Thyroid gland (tissue), 4 donors: Measurements from ENCODE around the gene MEX3D. TPM values are rescaled to one million over a fixed set of nuclear protein-coding genes. Genes with fewer than 3 reads are reported as not detected.
"Not testable (repeated sequence)": the region's sequence is repeated elsewhere in the genome, so short reads cannot be mapped to it uniquely, and the experiment has no call there.

Experiments used
- DNase-seq, 2 donors: peaks; one replicate each; pipeline ENCODE4 v3.0.0-alpha.2; 2019
- H3K27ac ChIP-seq, 3 donors: fragments of 200-600 bp; sonication (generic); 1 replicate in 2 of 3; 2 replicates in 1 of 3; pipeline ENCODE4 v1.5.1; 2016 to 2019; ENCODE audit warnings: mild to moderate bottlenecking in 1 of 3, moderate library complexity in 1 of 3
- H3K27me3 ChIP-seq: fragments of 200-600 bp; sonication (generic); one replicate; pipeline ENCODE4 v1.5.1; 2019
- H3K36me3 ChIP-seq, 2 donors: fragments of 200-600 bp; sonication (generic); one replicate each; pipeline ENCODE4 v1.5.1; 2016 to 2019
- H3K4me1 ChIP-seq, 2 donors: fragments of 200-600 bp; sonication (generic); one replicate each; pipeline ENCODE4 v1.5.1; 2017 to 2019
- H3K4me3 ChIP-seq, 3 donors: fragments of 200-600 bp; sonication (generic); replicated peaks in 1 of 3; 1 replicate in 2 of 3; 2 replicates in 1 of 3; pipeline ENCODE4 v1.5.1; 2016; ENCODE audit warnings: mild to moderate bottlenecking in 1 of 3
- H3K9me3 ChIP-seq: fragments of 200-600 bp; sonication (generic); one replicate; pipeline ENCODE4 v1.5.1; 2017
- POLR2A ChIP-seq, 2 donors: fragments of 450-650 bp; IDR thresholded peaks; one replicate each; pipeline ENCODE4 v1.6.1; 2017; ENCODE audit warnings: antibody characterized with exemption in 2 of 2, mild to moderate bottlenecking in 2 of 2, moderate library complexity in 1 of 2
- WGBS, 2 donors: methylation state at CpG; one replicate each; pipeline ENCODE4 v1.1.5; 2017; 5-methylcytosine and 5-hydroxymethylcytosine counted together
- intact Hi-C: fragments of 100-400 bp; cut with DNase I; formaldehyde crosslinking; loops from one replicate; pipeline ENCODE4 v1.15.1; 2023
- total RNA-seq, 4 donors: library from RNA; depleted of rRNA; stranded (reverse); fragments of >200 nt; gene quantifications; one replicate each; pipeline ENCODE4 v1.2.3, GENCODE V29; 2016
- TF ChIP-seq, protein P1 (sequence below), 6 experiments: fragments of 200-600 bp in 3 of 6; fragments of 450-650 bp in 3 of 6; sonication (generic) in 3 of 6; IDR thresholded peaks; one replicate each; pipeline ENCODE4 v1.5.1; 2016 to 2019; ENCODE audit warnings: antibody characterized with exemption in 6 of 6, mild to moderate bottlenecking in 2 of 6, inconsistent platforms in 1 of 6, moderate library complexity in 1 of 6

Gene MEX3D
- total RNA-seq, 4 donors from 2014 or later = 18.4 to 31.8 (median 26.4) TPM

DNA sequence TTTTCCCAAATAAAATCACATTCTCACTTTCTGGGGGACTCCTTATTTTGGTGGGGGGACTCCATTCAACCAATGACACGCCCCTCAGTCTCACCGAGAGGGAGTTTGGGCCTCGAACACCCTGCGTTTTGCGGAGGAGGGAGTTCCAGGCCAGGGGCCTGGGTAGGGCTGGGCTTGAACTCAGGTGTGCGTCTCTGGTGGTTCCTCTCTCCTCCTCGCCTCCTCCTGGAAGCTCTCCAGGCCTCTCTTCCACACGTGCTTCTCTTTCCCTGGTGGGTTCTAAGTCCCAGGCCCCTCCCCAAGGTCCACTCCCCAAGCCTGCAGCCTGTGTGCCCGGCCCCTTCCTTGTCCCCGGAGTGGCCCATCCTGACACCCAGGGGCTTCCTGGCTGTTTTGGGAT is 14.7 kb downstream of the MEX3D start:
- intact Hi-C loops = loop anchor here (10.0 kb wide), 1 partner anchor 261 kb away; the partner anchor contains the start of gene ATP8B3
- H3K4me3 ChIP-seq = no peak overlapping the region

DNA sequence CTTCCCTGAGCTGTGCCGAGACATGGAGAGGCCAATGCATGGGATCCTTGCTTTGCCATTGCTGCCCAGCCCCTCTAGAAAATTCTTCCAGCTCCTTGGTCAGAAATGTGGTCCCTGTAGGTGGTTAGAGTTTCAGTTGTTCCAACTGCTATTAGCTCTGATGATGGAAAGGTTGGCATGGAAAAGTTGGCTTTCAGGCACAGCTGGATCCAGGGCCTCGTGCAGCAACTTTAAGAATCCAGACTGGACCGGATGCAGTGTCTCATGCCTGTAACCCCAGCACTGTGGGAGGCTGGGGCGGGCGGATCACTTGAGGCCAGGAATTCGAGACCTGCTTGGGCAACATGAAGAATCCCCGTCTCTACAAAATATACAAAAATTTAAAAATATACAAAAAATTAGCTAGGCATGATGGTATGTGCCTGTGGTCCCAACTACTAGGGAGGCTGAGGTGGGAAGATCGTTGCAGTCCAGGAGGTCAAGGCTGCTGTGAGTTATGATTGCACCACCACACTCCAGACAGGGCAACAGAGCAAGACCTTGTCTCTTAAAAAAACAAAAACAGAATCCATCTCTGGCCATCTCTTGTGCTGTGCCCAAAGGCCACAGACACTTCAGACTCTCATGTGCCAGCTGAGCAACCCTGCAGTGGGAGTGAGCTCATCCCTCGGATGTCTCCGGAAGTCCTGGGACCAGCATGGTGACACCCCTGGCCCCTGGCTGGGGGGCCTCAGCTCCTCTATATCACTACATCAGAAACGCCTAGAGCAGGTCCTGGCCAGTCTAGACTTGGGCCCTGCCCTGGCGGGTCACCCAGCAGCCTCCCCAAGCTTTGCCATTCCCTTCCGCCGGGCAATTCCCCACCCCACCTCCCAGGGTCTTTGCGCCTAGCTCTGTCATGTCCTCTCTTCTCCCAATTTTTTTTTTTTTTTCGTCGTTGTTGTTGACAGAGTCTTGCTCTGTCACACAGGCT is 16.8 kb downstream of the MEX3D start:
- DNase-seq = no peak
- TF ChIP-seq, protein P1, sequence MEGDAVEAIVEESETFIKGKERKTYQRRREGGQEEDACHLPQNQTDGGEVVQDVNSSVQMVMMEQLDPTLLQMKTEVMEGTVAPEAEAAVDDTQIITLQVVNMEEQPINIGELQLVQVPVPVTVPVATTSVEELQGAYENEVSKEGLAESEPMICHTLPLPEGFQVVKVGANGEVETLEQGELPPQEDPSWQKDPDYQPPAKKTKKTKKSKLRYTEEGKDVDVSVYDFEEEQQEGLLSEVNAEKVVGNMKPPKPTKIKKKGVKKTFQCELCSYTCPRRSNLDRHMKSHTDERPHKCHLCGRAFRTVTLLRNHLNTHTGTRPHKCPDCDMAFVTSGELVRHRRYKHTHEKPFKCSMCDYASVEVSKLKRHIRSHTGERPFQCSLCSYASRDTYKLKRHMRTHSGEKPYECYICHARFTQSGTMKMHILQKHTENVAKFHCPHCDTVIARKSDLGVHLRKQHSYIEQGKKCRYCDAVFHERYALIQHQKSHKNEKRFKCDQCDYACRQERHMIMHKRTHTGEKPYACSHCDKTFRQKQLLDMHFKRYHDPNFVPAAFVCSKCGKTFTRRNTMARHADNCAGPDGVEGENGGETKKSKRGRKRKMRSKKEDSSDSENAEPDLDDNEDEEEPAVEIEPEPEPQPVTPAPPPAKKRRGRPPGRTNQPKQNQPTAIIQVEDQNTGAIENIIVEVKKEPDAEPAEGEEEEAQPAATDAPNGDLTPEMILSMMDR (IDR thresholded peaks at IDR 0.05) = no peak
- no peak for TF ChIP-seq POLR2A (IDR thresholded peaks at IDR 0.05)
- H3K27ac ChIP-seq = no peak overlapping the region
- intact Hi-C loops = loop anchor here (10.0 kb wide), 1 partner anchor 263 kb away; the partner anchor contains the start of gene ATP8B3
- H3K4me3 ChIP-seq = no peak overlapping the region
- 79 to 86% methylated on average over 16 to 17 of the region's 17 CpGs for WGBS, 2 donors
- H3K36me3 ChIP-seq = peaks cover 0 to 4% of the 10 kb centered on the region in 2 donors
- no peaks in the 10 kb centered on the region for H3K4me1 ChIP-seq
- no peaks in the 10 kb centered on the region for H3K9me3 ChIP-seq
- H3K27me3 ChIP-seq = no peaks in the 10 kb centered on the region

More for the DNA sequence above, 14.7 kb downstream of the MEX3D start:
- Histone ChIP-seq H3K4me1 (no peaks in the 10 kb centered on the region), H3K36me3 (peaks cover 0 to 4% of the 10 kb centered on the region in 2 donors), H3K27me3 (no peaks in the 10 kb centered on the region), H3K9me3 (no peaks in the 10 kb centered on the region), H3K27ac (no peak overlapping the region)
- TF ChIP-seq, protein P1 (IDR thresholded peaks at IDR 0.05) = no peak
- TF ChIP-seq POLR2A (IDR thresholded peaks at IDR 0.05) = no peak
- WGBS, 2 donors = 91 to 92% methylated on average over 10 of the region's 10 CpGs
- no peak for DNase-seq

DNA sequence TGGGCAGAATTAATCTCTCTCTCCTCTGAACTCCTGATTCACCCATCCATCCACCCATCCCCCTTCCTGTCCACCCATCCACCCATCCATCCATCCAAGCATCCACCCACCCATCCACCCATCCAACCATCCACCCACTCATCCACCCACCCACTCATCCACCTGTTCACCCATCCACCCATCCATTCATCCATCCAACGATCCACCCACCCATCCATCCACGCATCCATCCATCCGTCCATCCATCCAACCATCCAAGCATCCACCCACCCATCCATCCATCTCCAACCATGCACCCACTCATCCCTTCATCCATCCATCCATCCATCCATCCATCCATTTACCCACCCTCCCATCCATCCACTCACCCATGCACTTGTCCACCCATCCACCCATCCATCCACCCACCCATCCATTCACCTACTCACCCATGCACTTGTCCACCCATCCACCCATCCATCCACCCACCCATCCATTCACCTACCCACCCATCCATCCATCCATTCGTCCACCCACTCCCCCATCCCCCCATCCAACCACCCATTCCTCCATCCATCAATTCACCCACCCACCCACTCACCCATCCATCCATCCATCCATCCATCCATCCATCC is 18.7 kb downstream of the MEX3D start:
- Histone ChIP-seq H3K27ac (no peak overlapping the region), H3K4me1 (no peaks in the 10 kb centered on the region), H3K27me3 (no peaks in the 10 kb centered on the region), H3K36me3 (no peaks in the 10 kb centered on the region), H3K9me3 (no peaks in the 10 kb centered on the region), H3K4me3 (no peak overlapping the region)
- no peak for DNase-seq
- WGBS, 2 donors = 86 to 89% methylated on average over 4 of the region's 4 CpGs
- TF ChIP-seq, protein P1 (IDR thresholded peaks at IDR 0.05) = no peak
- no peak for TF ChIP-seq POLR2A (IDR thresholded peaks at IDR 0.05)
- intact Hi-C loops = no loop called here

DNA sequence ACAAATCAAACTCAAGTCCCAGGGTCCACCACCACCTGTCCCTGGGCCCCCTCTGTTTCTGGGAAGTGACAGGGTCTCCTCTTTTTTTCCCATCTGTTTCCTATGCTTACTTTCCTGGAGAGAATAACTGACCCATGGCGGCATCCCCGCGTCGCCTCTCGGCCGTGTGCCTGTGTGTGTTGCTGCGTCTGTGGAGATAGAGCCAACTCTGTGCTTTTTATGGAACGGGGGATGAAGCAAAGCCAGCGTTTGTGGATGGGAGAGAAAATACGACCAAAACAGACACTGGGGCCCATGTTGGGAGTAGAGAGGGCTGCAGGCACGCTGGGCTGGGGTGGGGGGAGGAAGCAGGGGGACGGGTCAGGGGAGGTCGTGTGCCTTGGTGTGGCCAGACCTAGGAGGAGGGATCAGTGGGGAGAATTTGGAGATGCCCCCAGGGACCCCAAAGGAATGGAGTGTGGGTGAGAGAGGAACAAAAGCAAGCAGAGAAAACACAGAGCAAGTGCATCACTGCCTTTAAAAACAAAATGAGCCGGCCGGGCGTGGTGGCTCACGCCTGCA is 27.7 kb downstream of the MEX3D start:
- H3K27ac ChIP-seq = no peak overlapping the region
- H3K4me1 ChIP-seq = no peaks in the 10 kb centered on the region
- DNase-seq = no peak
- intact Hi-C loops = loop anchor here (5.0 kb wide), 1 partner anchor 227 kb away; no protein-coding TSS in a partner anchor
- H3K4me3 ChIP-seq = no peak overlapping the region
- no peaks in the 10 kb centered on the region for H3K27me3 ChIP-seq
- no peak for TF ChIP-seq POLR2A (IDR thresholded peaks at IDR 0.05)
- TF ChIP-seq, protein P1 (IDR thresholded peaks at IDR 0.05) = no peak
- no peaks in the 10 kb centered on the region for H3K9me3 ChIP-seq
- H3K36me3 ChIP-seq = no peaks in the 10 kb centered on the region
- 20 to 39% methylated on average over 17 of the region's 17 CpGs for WGBS, 2 donors

DNA sequence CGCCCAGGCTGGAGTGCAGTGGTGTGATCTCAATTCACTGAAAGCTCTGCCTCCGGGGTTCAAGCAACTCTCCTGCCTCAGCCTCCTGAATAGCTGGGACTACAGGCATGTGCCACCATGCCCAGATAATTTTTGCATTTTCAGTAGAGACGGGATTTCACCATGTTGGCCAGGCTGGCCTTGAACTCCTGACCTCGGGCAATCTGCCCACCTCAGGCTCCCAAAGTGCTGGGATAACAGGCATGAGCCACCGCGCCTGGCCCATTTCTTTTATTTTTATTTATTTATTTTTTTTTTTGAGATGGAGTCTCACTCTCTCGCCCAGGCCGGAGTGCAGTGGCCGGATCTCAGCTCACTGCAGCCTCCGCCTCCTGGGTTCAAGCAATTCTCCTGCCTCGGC is 28.4 kb downstream of the MEX3D start:
- not testable (repeated sequence) for H3K4me1 ChIP-seq, H3K27ac ChIP-seq, H3K4me3 ChIP-seq, H3K9me3 ChIP-seq, H3K27me3 ChIP-seq, H3K36me3 ChIP-seq, DNase-seq
- WGBS, 2 donors = 87% methylated on average over 11 of the region's 11 CpGs
- intact Hi-C loops = loop anchor here (5.0 kb wide), 1 partner anchor 228 kb away; no protein-coding TSS in a partner anchor
